GM12801 (cell line): ENCODE measurements around the gene LAD1.

ENCODE experiments used
- TF ChIP-seq, protein P1 (sequence below): IDR thresholded peaks from one replicate; pipeline ENCODE4 v1.5.1; 2011; ENCODE audit warnings: control low read depth; ENCODE audit not compliant: insufficient read length; ENCODE audit errors: extremely low read depth

LAD1 gene

GRCh38 chr1:201362906-201363305 is 36.2 kb downstream of the LAD1 start:
- TF ChIP-seq, protein P1, sequence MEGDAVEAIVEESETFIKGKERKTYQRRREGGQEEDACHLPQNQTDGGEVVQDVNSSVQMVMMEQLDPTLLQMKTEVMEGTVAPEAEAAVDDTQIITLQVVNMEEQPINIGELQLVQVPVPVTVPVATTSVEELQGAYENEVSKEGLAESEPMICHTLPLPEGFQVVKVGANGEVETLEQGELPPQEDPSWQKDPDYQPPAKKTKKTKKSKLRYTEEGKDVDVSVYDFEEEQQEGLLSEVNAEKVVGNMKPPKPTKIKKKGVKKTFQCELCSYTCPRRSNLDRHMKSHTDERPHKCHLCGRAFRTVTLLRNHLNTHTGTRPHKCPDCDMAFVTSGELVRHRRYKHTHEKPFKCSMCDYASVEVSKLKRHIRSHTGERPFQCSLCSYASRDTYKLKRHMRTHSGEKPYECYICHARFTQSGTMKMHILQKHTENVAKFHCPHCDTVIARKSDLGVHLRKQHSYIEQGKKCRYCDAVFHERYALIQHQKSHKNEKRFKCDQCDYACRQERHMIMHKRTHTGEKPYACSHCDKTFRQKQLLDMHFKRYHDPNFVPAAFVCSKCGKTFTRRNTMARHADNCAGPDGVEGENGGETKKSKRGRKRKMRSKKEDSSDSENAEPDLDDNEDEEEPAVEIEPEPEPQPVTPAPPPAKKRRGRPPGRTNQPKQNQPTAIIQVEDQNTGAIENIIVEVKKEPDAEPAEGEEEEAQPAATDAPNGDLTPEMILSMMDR = no peak

- TF ChIP-seq, protein P1 = no peak
Observed at GRCh38 chr1:201361652-201362504, 37.2 kb downstream of the LAD1 start.

GRCh38 chr1:201360901-201361651 is 38.0 kb downstream of the LAD1 start:
- TF ChIP-seq, protein P1 = no peak

GRCh38 chr1:201360486-201360885 is 38.6 kb downstream of the LAD1 start:
- TF ChIP-seq, protein P1 = no peak

- TF ChIP-seq, protein P1 = no peak
Observed at GRCh38 chr1:201359873-201360210, 39.3 kb downstream of the LAD1 start.

DNA sequence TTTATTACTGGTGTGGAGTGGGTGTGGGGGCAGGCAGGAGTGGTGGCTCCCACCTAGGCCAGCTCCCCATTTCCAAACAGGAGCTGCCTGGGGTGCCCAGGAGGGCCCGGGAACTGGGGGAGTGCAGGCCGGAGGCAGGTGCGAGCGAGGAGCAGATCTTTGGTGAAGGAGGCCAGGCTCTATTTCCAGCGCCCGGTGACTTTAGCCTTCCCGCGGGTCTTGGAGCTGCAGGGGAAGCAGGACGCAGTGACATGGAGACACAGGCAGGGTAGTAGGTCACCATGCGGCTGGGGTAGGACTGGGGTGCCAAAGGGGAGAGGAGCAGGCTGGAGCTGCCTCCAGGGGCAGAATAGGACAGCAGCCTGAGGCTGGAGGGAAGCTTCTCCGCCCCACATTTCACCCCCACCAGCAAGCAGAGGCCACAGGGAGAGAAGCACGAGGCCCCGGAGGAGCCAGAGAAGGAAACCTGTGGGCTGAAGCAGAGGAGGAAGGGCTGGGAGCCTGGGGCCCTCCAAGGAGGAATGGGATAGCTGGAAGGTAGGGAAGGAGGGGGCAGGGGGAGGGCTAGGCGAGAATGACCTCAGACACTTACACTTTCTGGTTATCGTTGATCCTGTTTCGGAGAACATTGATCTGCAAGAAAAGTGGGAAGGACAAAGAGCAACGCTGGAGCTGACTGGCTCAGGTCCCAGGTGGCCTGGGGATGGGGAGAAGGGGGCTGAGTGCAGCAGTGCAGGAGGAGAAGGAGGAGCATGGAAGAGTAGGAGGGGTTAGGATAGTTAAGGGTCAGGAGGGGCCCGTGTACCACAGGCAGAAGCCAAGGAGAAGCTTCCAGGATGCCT is 39.9 kb downstream of the LAD1 start:
- TF ChIP-seq, protein P1 = no peak

DNA sequence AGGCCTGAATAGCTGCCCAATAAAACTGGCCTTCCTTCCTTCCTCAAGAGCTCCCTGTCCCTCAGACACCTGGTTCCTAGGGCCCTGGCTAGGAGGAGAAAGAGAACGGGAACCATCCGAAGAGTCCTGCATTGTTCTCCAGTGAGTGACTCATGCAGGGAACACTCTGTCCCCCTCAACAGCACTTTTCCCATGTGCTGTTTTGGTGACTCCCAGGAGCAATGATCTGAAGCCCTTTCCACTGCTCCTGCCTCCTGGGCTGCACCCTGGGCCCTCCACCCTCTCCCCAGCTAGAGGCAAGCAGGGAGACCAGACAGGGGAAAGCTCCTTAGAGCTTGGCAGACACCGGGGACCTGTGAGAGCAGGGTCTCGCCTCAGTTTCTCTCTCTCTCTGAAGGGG is 40.5 kb downstream of the LAD1 start:
- TF ChIP-seq, protein P1 = no peak
